Hypothalamus (tissue), 51 donors: ENCODE measurements around the gene SPAG5.
"Not testable (repeated sequence)": the region's sequence is repeated elsewhere in the genome, so short reads cannot be mapped to it uniquely, and the experiment has no call there.

Experiments used
- DNase-seq, 51 donors: peaks; one replicate each; lab custom pipeline; 2025; lab: John Stamatoyannopoulos, UW

The SPAG5 gene

GRCh38 chr17:28612936-28613872 is 14.4 kb upstream of the SPAG5 start:
- DNase-seq: peak in 20 of 51 donors; percentile 1 to 51 (median 16)

- DNase-seq: no peak
Observed at GRCh38 chr17:28612531-28612930, 13.7 kb upstream of the SPAG5 start.

DNA sequence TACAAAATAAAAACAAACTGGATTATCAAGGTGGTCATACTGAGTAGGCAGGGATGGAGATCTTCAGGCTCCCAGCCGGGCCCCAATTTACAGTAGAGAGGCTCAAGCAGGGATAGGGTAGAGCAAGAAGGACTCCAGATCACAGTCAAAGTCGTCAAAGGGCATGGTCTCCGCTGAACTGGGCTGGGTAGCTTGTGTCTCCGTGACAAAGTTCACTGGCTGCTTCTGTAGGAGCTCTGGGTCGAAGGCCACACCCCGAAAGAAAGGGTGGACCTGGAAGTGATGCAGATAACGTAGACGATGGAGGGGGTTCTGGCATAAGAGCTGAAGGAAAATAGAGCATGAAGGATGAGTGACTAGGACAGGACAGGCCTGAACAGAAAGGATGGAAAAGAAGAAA is 11.6 kb upstream of the SPAG5 start:
- no peak for DNase-seq

DNA sequence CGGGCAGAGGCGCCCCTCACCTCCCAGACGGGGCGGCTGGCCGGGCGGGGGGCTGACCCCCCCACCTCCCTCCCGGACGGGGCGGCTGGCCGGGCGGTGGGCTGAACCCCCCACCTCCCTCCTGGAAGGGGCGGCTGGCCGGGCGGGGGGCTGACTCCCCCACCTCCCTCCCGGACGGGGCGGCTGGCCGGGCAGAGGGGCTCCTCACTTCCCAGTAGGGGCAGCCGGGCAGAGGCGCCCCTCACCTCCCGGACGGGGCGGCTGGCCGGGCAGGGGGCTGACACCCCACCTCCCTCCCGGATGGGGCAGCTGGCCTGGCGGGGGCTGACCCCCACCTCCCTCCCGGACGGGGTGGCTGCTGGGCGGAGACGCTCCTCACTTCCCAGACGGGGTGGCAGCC is 5.2 kb upstream of the SPAG5 start:
- DNase-seq: not testable (repeated sequence)

- peak in 24 of 51 donors; percentile 8 to 80 (median 37) for DNase-seq
Observed at GRCh38 chr17:28599311-28600184, 723 bp upstream of the SPAG5 start.

- DNase-seq: no peak
Observed at GRCh38 chr17:28598389-28598788, 436 bp downstream of the SPAG5 start.

GRCh38 chr17:28597606-28598383 is 1.0 kb downstream of the SPAG5 start:
- no peak for DNase-seq

DNA sequence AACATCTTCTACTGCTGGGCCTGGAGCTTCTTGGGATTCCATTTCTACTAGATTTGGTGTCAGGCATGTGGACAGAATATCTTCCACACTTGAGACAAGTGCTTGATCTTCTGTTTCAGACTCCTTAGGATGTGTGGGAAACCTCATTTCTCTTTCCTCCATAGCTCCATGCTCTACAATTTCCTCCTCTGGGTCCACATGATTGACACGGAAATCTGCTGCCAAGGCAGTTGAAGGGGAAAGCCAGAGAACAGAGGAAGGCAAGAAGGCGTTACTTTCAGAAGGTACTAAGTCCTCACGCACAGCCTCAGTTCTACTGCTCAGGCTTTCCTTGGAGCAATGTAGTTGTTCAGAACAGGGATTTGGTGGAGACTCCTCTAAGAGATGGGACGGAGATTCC is 6.6 kb downstream of the SPAG5 start:
- no peak for DNase-seq

DNA sequence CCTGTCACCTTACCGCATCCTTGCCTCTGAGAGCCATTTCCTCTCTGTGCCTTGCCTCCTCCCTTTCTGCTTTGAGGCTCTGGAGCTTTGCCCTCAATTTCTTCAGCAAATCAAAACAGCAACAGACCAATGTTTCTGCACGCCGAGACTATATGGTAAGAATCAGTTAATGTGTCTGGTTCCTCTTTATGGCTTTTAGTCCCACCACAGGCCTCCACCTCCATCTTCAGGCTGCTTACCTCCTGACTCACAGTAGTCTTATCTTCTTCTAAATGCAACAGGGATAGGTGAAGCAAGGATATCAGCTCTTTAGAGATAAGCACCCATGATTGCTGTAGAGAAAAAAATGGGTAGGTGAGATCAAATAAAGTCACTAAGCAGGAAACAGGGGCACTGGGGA is 13.0 kb downstream of the SPAG5 start:
- no peak for DNase-seq

- DNase-seq: no peak
Observed at GRCh38 chr17:28584434-28584833, 14.4 kb downstream of the SPAG5 start.

DNA sequence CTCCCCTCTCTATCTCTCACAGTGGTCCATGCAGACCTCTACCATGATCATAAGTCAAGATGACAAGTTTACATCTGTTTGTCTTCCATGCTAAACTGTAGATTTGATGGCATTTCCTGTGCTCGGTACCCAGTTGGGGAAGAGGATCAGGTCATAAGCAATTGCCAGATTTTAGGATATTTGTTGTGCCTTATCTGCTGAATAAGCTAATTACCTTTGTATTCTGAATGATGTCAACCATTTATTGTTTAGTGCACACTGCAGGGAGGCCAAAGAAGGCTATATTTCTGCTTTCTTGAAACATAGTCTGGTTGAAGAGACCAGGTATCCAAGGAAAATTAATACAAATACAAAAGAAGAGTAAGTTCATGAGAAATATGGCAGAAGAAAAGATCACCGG is 16.3 kb downstream of the SPAG5 start:
- DNase-seq: no peak

DNA sequence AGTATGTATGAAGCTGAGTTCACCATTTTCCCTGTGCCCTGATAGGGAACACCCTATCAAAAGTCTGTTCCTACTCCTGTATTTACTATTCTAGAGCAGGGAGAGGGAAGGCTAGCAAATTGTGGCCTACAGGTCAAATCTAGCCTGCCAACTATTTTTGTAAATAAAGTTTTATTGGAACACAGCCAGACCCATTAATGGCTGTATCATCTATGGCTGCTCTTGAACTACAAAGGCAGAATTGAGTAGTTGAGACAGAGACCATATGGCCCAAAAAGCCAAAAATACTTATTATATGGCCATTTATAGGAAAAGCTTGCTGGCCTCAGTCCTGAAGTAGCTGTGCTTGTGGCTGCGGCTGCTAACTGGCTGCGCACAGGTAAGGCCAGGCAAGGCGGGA is 17.9 kb downstream of the SPAG5 start:
- no peak for DNase-seq

- no peak for DNase-seq
Observed at GRCh38 chr17:28579526-28579925, 19.3 kb downstream of the SPAG5 start.

- DNase-seq: no peak
Observed at GRCh38 chr17:28578246-28579195, 20.3 kb downstream of the SPAG5 start.

- no peak for DNase-seq
Observed at GRCh38 chr17:28577466-28577824, 21.4 kb downstream of the SPAG5 start.

DNA sequence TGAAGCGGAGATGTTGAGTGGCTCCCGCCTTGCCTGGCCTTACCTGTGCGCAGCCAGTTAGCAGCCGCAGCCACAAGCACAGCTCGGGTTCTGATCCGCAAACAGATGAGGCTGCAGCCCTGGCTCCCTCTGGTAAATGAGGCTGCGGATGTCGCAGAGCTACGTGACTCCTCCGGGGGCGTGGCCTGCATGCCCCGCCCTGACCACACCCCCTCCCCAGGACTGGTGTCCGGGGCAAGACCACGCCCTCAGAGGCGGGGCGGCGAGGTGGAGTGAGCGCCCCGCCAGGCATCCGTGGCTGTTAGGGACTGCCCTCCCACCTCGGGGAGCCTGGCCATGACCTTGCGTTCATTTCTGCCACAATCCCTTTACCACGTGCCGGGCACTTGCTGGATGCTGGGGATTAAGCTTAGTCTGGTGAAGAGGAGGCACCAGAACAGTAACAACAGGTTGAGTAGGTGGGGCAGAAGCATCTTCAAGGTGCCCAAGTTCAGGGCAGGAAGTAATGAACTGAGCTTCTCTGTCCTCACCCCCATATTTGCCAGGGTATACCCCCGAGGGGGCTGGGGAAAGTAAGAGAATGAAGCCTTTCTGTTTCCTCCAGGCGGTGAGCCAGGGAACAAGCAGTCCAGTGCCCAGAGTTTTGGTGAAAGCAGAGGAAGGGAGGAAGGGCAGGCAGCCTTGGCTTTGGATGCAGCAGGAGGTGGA is 21.9 kb downstream of the SPAG5 start, which contains the start of gene ALDOC:
TSS of gene ALDOC (minus strand) at position 138 of the 708 bp plus-strand sequence. CDS start 1,363 bp downstream, outside the sequence.
- DNase-seq: peak; percentile 33 to 98 (median 90)

GRCh38 chr17:28576016-28576415 is 22.8 kb downstream of the SPAG5 start:
- peak in 1 of 51 donors; percentile 10 for DNase-seq

- peak in 41 of 51 donors; percentile 14 to 81 (median 48) for DNase-seq
Observed at GRCh38 chr17:28575126-28575795, 23.6 kb downstream of the SPAG5 start.
